ENCODE results near the gene ZNF264.

GRCh38 chr19:57191141-57192076 lies at the start of gene ZNF264:
- TF ChIP-seq MAX (IDR thresholded peaks at IDR 0.05): peak; percentile 71
- TF ChIP-seq EGR1 (IDR thresholded peaks at IDR 0.05): peak; percentile 10; the same call in 1 of the 2 replicates
- TF ChIP-seq, protein P1, sequence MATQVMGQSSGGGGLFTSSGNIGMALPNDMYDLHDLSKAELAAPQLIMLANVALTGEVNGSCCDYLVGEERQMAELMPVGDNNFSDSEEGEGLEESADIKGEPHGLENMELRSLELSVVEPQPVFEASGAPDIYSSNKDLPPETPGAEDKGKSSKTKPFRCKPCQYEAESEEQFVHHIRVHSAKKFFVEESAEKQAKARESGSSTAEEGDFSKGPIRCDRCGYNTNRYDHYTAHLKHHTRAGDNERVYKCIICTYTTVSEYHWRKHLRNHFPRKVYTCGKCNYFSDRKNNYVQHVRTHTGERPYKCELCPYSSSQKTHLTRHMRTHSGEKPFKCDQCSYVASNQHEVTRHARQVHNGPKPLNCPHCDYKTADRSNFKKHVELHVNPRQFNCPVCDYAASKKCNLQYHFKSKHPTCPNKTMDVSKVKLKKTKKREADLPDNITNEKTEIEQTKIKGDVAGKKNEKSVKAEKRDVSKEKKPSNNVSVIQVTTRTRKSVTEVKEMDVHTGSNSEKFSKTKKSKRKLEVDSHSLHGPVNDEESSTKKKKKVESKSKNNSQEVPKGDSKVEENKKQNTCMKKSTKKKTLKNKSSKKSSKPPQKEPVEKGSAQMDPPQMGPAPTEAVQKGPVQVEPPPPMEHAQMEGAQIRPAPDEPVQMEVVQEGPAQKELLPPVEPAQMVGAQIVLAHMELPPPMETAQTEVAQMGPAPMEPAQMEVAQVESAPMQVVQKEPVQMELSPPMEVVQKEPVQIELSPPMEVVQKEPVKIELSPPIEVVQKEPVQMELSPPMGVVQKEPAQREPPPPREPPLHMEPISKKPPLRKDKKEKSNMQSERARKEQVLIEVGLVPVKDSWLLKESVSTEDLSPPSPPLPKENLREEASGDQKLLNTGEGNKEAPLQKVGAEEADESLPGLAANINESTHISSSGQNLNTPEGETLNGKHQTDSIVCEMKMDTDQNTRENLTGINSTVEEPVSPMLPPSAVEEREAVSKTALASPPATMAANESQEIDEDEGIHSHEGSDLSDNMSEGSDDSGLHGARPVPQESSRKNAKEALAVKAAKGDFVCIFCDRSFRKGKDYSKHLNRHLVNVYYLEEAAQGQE (IDR thresholded peaks at IDR 0.05; ENCODE audit: low read depth): no peak
- TF ChIP-seq CEBPB (IDR thresholded peaks at IDR 0.05): no peak

Data from Ishikawa (cell line).